Articular chondrocyte of knee joint (primary cell): ENCODE measurements around the gene FGFBP2. TPM values are rescaled to one million over a fixed set of nuclear protein-coding genes. Genes with fewer than 3 reads are reported as not detected.

Experiments used
- total RNA-seq: library from RNA; depleted of rRNA; stranded (reverse); fragments of >200 nt; gene quantifications from 2 replicates; pipeline ENCODE4 v1.2.3, GENCODE V29; 2012

Gene FGFBP2
- total RNA-seq: 1.2 and 2.4 TPM in 2 replicates

GRCh38 chr4:15963001-15963451 lies at the start of gene FGFBP2:
Gene FGFBP2 (minus strand): TSS chr4:15963175. CDS start chr4:15963129, 46 bp downstream.

GRCh38 chr4:15938640-15939039 lies 24.3 kb downstream of the FGFBP2 start, which contains the start of gene FGFBP1:
Gene FGFBP1 (minus strand): TSS chr4:15938740. CDS start chr4:15936632, 2,108 bp downstream.

Other genes starting within 250 kb of the FGFBP2 start
- 0.11 and 0.13 TPM in 2 replicates for gene CD38, start 184.8 kb downstream of the FGFBP2 start, total RNA-seq
- gene FGFBP1, start 24.4 kb downstream of the FGFBP2 start, total RNA-seq: not detected in 2 replicates
- not detected in 2 replicates for gene PROM1, start 120.8 kb upstream of the FGFBP2 start, total RNA-seq